Measurements from ENCODE around the gene RAPGEF2.

RAPGEF2 gene

GRCh38 chr4:159400558-159401225, 297.8 kb downstream of the RAPGEF2 start:
- DNase-seq (ENCODE audit: low read depth in 1 of 2, low spot score in 1 of 2) = no peak

GRCh38 chr4:159401226-159401712, 298.4 kb downstream of the RAPGEF2 start:
- DNase-seq (ENCODE audit: low read depth in 1 of 2, low spot score in 1 of 2) = no peak

GRCh38 chr4:159401791-159402380, 299.0 kb downstream of the RAPGEF2 start:
- no peak for DNase-seq (ENCODE audit: low read depth in 1 of 2, low spot score in 1 of 2)

Measured in stimulated activated CD4-positive, alpha-beta T cell treated with anti-CD3 and anti-CD28 coated beads, Interleukin-15, amount 100 ng/mL, for 1 hour (primary cell).